Osteoblast (primary cell): ENCODE data around the gene SRSF11. TPM values are rescaled to one million over a fixed set of nuclear protein-coding genes. Genes with fewer than 3 reads are reported as not detected.
"Not testable (repeated sequence)": the region's sequence is repeated elsewhere in the genome, so short reads cannot be mapped to it uniquely, and the experiment has no call there.

ENCODE experiments used
- DNase-seq: peaks from one replicate; pipeline ENCODE4 v3.0.0; 2011; ENCODE audit warnings: low spot score, mixed read lengths; ENCODE audit not compliant: insufficient read length; ENCODE audit errors: missing footprints
- H2AFZ ChIP-seq: 2 replicates; pipeline ENCODE4 v1.6.0; 2011; ENCODE audit warnings: mild to moderate bottlenecking, low read length
- H3K27ac ChIP-seq: 2 replicates; pipeline ENCODE4 v1.5.1; 2011; ENCODE audit warnings: mild to moderate bottlenecking, low read depth, low read length, moderate library complexity
- H3K27me3 ChIP-seq: 2 replicates; pipeline ENCODE4 v1.6.0; 2012; ENCODE audit warnings: mild to moderate bottlenecking, control low read depth, inconsistent platforms, low read length, moderate library complexity; ENCODE audit not compliant: insufficient read depth
- H3K36me3 ChIP-seq: 2 replicates; pipeline ENCODE4 v1.5.1; 2011; ENCODE audit warnings: mild to moderate bottlenecking, low read length, control low read depth, moderate library complexity; ENCODE audit not compliant: insufficient read depth
- H3K4me1 ChIP-seq: 2 replicates; pipeline ENCODE4 v1.5.1; 2011; ENCODE audit warnings: mild to moderate bottlenecking, low read length, control low read depth, moderate library complexity; ENCODE audit not compliant: insufficient read depth
- H3K4me2 ChIP-seq: 2 replicates; pipeline ENCODE4 v1.6.0; 2011; ENCODE audit warnings: mild to moderate bottlenecking, low read length; ENCODE audit not compliant: insufficient read depth
- H3K4me3 ChIP-seq: fragments of 200-600 bp; sonication (generic); 3 replicates; pipeline ENCODE4 v1.5.1; 2012; ENCODE audit warnings: mild to moderate bottlenecking, low read length, inconsistent platforms; ENCODE audit not compliant: insufficient read depth
- H3K79me2 ChIP-seq: 2 replicates; pipeline ENCODE4 v1.6.0; 2012; ENCODE audit warnings: mild to moderate bottlenecking, low read length, control low read depth, inconsistent platforms; ENCODE audit not compliant: insufficient read depth
- H3K9me3 ChIP-seq: 2 replicates; pipeline ENCODE4 v1.5.1; 2011; ENCODE audit warnings: low read depth, low read length, control low read depth
- H4K20me1 ChIP-seq: 2 replicates; pipeline ENCODE4 v1.6.0; 2012; ENCODE audit warnings: mild to moderate bottlenecking, low read length, control low read depth; ENCODE audit not compliant: insufficient read depth
- total RNA-seq: library from RNA; depleted of rRNA; stranded (reverse); fragments of >200 nt; gene quantifications from 2 replicates; pipeline ENCODE4 v1.2.3, GENCODE V29; 2012
- TF ChIP-seq, protein P1 (sequence below): IDR thresholded peaks from 2 replicates; pipeline ENCODE4 v1.5.1; 2011; ENCODE audit warnings: mild to moderate bottlenecking, low read depth, low read length, moderate library complexity; ENCODE audit errors: extremely low read depth

SRSF11 gene
- total RNA-seq, 1 donor = 160 TPM

DNA sequence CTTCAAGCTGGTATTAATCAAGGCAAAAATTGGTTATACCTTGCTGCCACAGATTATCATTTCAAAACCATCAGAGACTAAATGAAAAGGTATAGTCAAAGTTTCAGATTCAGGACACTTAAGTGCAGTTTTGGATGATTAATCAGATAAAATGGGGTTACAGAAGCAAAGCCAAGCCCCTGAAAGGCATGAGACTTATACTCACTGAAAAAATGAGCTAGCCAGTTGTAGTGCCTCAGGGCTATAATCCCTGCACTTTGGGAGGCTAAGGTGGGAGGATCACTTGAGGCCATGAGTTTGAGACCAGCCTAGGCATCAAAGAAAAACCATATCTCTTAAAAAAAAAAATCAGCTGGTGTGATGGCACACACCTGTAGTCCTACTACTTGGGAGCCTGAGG lies 31.0 kb upstream of the SRSF11 start:
- Histone ChIP-seq H3K79me2 (peaks cover 38% of the 10 kb centered on the region), H3K27me3 (no peaks in the 10 kb centered on the region), H2AFZ (no peak overlapping the region), H3K4me2 (no peak overlapping the region), H3K4me1 (no peaks in the 10 kb centered on the region), H3K9me3 (no peaks in the 10 kb centered on the region), H4K20me1 (no peaks in the 10 kb centered on the region), H3K36me3 (no peaks in the 10 kb centered on the region), H3K27ac (no peak overlapping the region), H3K4me3 (no peak overlapping the region)
- no peak for DNase-seq
- TF ChIP-seq, protein P1, sequence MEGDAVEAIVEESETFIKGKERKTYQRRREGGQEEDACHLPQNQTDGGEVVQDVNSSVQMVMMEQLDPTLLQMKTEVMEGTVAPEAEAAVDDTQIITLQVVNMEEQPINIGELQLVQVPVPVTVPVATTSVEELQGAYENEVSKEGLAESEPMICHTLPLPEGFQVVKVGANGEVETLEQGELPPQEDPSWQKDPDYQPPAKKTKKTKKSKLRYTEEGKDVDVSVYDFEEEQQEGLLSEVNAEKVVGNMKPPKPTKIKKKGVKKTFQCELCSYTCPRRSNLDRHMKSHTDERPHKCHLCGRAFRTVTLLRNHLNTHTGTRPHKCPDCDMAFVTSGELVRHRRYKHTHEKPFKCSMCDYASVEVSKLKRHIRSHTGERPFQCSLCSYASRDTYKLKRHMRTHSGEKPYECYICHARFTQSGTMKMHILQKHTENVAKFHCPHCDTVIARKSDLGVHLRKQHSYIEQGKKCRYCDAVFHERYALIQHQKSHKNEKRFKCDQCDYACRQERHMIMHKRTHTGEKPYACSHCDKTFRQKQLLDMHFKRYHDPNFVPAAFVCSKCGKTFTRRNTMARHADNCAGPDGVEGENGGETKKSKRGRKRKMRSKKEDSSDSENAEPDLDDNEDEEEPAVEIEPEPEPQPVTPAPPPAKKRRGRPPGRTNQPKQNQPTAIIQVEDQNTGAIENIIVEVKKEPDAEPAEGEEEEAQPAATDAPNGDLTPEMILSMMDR = no peak

DNA sequence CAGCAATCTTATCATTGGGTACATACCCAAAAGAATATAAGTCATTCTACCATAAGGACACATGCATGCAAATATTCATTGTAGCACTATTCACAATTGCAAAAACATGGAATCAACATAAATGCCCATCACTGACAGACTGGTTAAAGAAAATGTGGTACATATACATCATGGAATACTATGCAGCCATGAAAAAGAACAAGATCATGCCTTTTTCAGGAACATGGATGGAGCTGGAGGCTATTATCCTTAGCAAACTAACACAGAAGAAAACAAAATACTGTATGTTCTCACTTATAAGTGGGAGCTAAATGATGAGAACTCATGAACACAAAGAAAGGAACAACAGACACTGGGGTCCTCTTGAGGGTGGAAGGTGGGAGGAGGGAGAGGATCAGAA lies 28.7 kb upstream of the SRSF11 start:
- H3K27me3 ChIP-seq, H3K4me1 ChIP-seq, H3K4me3 ChIP-seq, DNase-seq, H3K9me3 ChIP-seq, H2AFZ ChIP-seq, H4K20me1 ChIP-seq, H3K27ac ChIP-seq, H3K36me3 ChIP-seq, H3K4me2 ChIP-seq: not testable (repeated sequence)
- H3K79me2 ChIP-seq = peaks cover 51% of the 10 kb centered on the region

DNA sequence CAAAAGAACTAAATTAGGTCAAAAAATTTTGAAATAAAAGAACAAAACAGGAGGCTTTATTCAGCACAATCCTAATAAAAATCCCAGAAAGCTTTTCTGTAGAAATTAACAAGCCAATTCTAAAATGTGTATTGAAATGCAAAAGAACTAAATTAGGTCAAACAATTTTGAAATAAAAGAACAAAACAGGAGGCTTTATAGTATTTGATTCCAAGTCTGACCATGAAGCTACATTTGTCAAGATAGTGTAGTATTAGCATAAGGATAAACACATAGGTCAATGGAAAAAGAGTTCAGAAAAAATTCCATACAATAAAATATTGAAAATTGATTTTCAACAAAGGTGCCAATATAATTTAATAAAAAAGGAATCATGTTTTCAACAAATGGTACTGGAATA lies 26.6 kb upstream of the SRSF11 start:
- Histone ChIP-seq H3K27ac (no peak overlapping the region), H3K4me3 (no peak overlapping the region), H3K4me1 (no peaks in the 10 kb centered on the region), H4K20me1 (no peaks in the 10 kb centered on the region), H3K79me2 (peaks cover 62% of the 10 kb centered on the region), H3K27me3 (no peaks in the 10 kb centered on the region), H2AFZ (no peak overlapping the region), H3K36me3 (no peaks in the 10 kb centered on the region), H3K9me3 (no peaks in the 10 kb centered on the region), H3K4me2 (no peak overlapping the region)
- TF ChIP-seq, protein P1 = no peak
- DNase-seq = no peak

DNA sequence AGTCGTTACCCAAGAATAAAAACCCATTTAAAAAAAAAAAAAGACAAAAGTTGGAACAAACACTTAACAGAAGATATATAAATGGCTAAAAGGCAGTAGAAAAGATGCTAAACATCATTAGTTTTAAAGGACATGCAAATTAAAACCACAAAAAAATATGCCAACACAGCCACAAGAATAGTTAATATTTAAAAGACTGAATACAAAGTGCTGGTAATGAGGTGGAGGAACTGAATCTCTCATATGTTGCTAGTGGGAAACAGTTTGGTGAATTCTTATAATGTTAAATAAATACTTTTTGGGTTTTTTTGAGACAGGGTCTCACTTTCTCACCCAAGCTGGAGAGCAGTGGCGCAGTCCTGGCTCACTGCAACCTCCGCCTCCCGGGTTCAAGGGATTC lies 25.8 kb upstream of the SRSF11 start:
- Histone ChIP-seq H3K27ac (no peak overlapping the region), H2AFZ (no peak overlapping the region), H3K27me3 (no peaks in the 10 kb centered on the region), H3K36me3 (no peaks in the 10 kb centered on the region), H3K4me2 (no peak overlapping the region), H4K20me1 (no peaks in the 10 kb centered on the region), H3K79me2 (peaks cover 61% of the 10 kb centered on the region), H3K4me3 (no peak overlapping the region), H3K9me3 (no peaks in the 10 kb centered on the region), H3K4me1 (no peaks in the 10 kb centered on the region)
- TF ChIP-seq, protein P1 = no peak
- no peak for DNase-seq
